Smooth muscle cell (in vitro differentiated cells): ENCODE measurements around the gene WDR86. TPM values are rescaled to one million over a fixed set of nuclear protein-coding genes. Genes with fewer than 3 reads are reported as not detected.

Experiments used
- DNase-seq: peaks from one replicate; lab custom pipeline; 2025; ENCODE audit not compliant: unreplicated experiment; lab: John Stamatoyannopoulos, UW
- H2AFZ ChIP-seq: fragments of 200-600 bp; sonication (generic); 2 replicates; pipeline ENCODE4 v1.6.0; 2016; ENCODE audit warnings: antibody characterized with exemption, low read depth, mild to moderate bottlenecking
- H3F3A ChIP-seq: fragments of 200-600 bp; sonication (generic); 2 replicates; pipeline ENCODE4 v1.6.0; 2017; ENCODE audit warnings: antibody characterized with exemption, low read depth
- H3K27ac ChIP-seq: fragments of 200-600 bp; sonication (generic); 2 replicates; pipeline ENCODE4 v1.5.1; 2016; ENCODE audit warnings: low read depth, mild to moderate bottlenecking
- H3K27me3 ChIP-seq: fragments of 200-600 bp; sonication (generic); 2 replicates; pipeline ENCODE4 v1.6.1; 2016; ENCODE audit warnings: low read depth, mild to moderate bottlenecking
- H3K36me3 ChIP-seq: fragments of 200-600 bp; sonication (generic); 2 replicates; pipeline ENCODE4 v1.5.1; 2016; ENCODE audit warnings: low read depth
- H3K4me1 ChIP-seq: fragments of 200-600 bp; sonication (generic); 2 replicates; pipeline ENCODE4 v1.5.1; 2016; ENCODE audit warnings: low read depth
- H3K4me2 ChIP-seq: fragments of 200-600 bp; sonication (generic); 2 replicates; pipeline ENCODE4 v1.6.0; 2016; ENCODE audit warnings: mild to moderate bottlenecking
- H3K4me3 ChIP-seq: fragments of 200-600 bp; sonication (generic); 2 replicates; pipeline ENCODE4 v1.5.1; 2016; ENCODE audit warnings: mild to moderate bottlenecking
- H3K79me2 ChIP-seq: fragments of 200-600 bp; sonication (generic); 2 replicates; pipeline ENCODE4 v1.6.0; 2016; ENCODE audit warnings: low read depth, mild to moderate bottlenecking
- H3K9ac ChIP-seq: fragments of 200-600 bp; sonication (generic); 2 replicates; pipeline ENCODE4 v1.6.0; 2016; ENCODE audit warnings: low read depth
- H3K9me3 ChIP-seq: fragments of 200-600 bp; sonication (generic); replicated peaks from 2 replicates; pipeline ENCODE4 v1.5.1; 2016; ENCODE audit warnings: low read depth
- H4K20me1 ChIP-seq: fragments of 200-600 bp; sonication (generic); 2 replicates; pipeline ENCODE4 v1.6.0; 2016; ENCODE audit warnings: low read depth
- WGBS: methylation state at CpG from one replicate; pipeline ENCODE4 v1.1.7; 2016; ENCODE audit warnings: low lambda C conversion rate; 5-methylcytosine and 5-hydroxymethylcytosine counted together
- polyA plus RNA-seq: library from polyadenylated mRNA; unstranded; fragments of >200 nt; fragmentation: Nextera tagmentation; extraction: Ambion mirVana; gene quantifications from 2 replicates; pipeline ENCODE4 v1.2.1, GENCODE V29; 2016
- total RNA-seq: library from RNA; depleted of rRNA; stranded (reverse); fragments of >200 nt; gene quantifications from 2 replicates; pipeline ENCODE4 v1.2.3, GENCODE V29; 2014
- TF ChIP-seq, protein P1 (sequence below): fragments of 200-600 bp; sonication (generic); IDR thresholded peaks from 2 replicates; pipeline ENCODE4 v1.5.1; 2017; ENCODE audit warnings: borderline replicate concordance, mild to moderate bottlenecking, antibody characterized with exemption; ENCODE audit not compliant: insufficient read depth, poor library complexity, severe bottlenecking

The WDR86 gene
- total and polyA plus RNA-seq, 2 experiments from 2014 or later: 1.3 to 4.1 TPM

DNA sequence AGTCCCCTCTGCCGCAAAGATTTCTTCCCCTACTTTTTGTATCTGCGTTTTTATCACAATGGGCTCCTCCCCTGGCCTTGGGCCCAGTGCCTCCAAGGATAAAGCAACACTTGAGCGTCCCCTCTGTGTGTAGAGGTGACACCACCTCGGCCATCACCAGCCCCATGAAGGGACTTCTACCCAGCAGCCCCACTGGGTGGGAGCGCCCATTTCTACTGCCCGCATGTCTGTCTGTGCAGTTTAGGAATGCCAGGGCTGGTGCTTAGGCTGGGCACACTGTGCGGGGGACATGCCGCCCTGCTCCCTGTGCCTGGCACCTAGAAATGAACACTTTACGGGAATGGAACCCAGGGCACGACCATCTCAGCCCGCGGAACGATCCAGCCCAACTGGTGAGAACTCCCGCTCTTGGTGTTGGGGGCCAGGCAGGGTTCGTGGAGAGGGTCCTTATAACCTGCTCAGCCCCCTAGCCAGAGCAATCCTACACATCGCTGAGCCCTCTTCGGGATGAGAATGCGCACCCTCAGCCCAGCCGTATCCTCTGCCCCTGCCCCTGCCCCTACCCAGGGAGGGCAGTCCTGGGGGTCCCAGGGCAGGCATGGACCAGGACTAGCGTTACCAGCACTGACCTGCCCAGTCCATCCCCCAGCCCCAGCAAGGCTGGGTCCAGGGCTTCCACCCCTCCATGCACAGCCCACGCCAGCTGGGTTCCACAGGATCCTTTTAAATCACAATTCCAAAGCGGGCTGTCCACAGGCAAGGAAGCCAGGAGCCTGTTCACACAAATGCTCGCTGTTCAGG lies 17.3 kb upstream of the WDR86 start:
- no peaks in the 10 kb centered on the region for H3K36me3 ChIP-seq
- no peak for DNase-seq
- H3K4me2 ChIP-seq: peak overlapping the region; percentile 56
- 88% methylated on average over 23 of the region's 23 CpGs for WGBS
- H3K27ac ChIP-seq: peak overlapping the region; percentile 93
- no peaks in the 10 kb centered on the region for H3K27me3 ChIP-seq
- no peak overlapping the region for H3K9ac ChIP-seq
- no peak overlapping the region for H2AFZ ChIP-seq
- H4K20me1 ChIP-seq: no peaks in the 10 kb centered on the region
- no peak overlapping the region for H3K4me3 ChIP-seq
- peaks cover 32% of the 10 kb centered on the region for H3F3A ChIP-seq
- no peaks in the 10 kb centered on the region for H3K9me3 ChIP-seq
- TF ChIP-seq, protein P1, sequence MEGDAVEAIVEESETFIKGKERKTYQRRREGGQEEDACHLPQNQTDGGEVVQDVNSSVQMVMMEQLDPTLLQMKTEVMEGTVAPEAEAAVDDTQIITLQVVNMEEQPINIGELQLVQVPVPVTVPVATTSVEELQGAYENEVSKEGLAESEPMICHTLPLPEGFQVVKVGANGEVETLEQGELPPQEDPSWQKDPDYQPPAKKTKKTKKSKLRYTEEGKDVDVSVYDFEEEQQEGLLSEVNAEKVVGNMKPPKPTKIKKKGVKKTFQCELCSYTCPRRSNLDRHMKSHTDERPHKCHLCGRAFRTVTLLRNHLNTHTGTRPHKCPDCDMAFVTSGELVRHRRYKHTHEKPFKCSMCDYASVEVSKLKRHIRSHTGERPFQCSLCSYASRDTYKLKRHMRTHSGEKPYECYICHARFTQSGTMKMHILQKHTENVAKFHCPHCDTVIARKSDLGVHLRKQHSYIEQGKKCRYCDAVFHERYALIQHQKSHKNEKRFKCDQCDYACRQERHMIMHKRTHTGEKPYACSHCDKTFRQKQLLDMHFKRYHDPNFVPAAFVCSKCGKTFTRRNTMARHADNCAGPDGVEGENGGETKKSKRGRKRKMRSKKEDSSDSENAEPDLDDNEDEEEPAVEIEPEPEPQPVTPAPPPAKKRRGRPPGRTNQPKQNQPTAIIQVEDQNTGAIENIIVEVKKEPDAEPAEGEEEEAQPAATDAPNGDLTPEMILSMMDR: no peak
- peaks cover 39% of the 10 kb centered on the region for H3K4me1 ChIP-seq
- H3K79me2 ChIP-seq: no peaks in the 10 kb centered on the region

DNA sequence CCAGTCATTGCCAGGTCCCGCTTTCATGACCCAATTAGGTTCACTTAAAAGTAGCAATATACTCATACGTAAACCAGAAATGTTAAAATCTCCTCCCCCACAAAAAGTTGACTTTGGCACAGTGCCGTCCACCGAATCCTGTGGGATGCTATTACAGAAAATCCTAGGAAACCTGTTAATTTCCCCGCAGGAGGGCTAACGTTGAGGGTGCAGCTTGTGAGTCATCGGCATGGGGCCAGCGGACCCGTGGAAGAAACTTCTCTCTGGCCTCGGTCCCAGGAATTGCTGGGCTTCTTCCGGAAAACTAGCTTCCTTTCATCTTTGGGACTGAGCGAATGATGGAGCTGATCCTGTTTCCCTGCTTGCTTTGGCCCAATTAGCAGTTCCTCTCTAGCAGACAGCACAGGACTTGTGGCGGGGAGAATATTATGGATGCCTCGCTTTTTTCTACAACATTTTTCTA lies 16.6 kb upstream of the WDR86 start:
- H3K36me3 ChIP-seq: no peaks in the 10 kb centered on the region
- 12% methylated on average over 14 of the region's 14 CpGs for WGBS
- no peak overlapping the region for H3K4me3 ChIP-seq
- H3K27ac ChIP-seq: peak overlapping the region; percentile 93
- TF ChIP-seq, protein P1: no peak
- H3F3A ChIP-seq: peaks cover 32% of the 10 kb centered on the region
- peaks cover 39% of the 10 kb centered on the region for H3K4me1 ChIP-seq
- no peak for DNase-seq
- H3K4me2 ChIP-seq: peak overlapping the region; percentile 56
- no peaks in the 10 kb centered on the region for H4K20me1 ChIP-seq
- H3K9me3 ChIP-seq: no peaks in the 10 kb centered on the region
- H3K79me2 ChIP-seq: no peaks in the 10 kb centered on the region
- no peak overlapping the region for H2AFZ ChIP-seq
- H3K27me3 ChIP-seq: no peaks in the 10 kb centered on the region
- H3K9ac ChIP-seq: peak overlapping the region; percentile 61

DNA sequence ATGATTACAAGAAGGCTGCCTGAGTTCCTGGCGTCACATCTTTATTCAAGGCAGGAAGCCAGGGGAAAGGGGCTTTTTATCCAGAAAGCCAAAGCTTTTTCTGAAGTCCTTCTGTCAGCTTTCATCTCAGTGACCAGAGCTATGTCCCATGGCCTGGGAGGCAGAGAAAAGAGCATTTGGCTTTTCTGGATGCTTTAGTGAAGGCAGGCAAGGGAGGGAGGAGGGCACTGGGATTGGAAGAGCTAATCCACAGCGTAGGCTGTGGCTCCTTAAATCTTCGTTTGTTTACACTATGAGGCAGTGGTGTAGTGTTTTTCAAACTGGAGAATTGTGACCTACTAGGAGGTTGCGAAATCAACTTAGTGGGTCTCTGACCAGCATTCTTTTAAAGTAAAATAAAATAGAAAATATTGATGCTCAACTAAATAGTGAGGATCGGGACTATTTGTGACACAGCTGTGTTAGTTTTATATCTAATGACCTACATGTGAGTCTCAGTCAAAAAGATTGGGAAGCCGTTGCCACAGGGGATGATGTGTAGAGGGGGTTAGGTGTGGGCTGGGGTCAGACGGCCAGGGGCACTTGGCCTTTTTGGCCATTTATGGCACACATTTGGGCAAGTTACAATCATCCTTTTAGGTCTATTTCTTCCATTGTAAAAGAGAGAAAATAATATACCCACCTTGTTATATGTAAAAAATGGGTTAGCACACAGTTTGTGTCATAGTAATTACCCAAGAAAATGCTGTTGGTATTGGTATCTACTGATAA lies 16.0 kb upstream of the WDR86 start:
- H2AFZ ChIP-seq: no peak overlapping the region
- H3K27ac ChIP-seq: peak overlapping the region; percentile 93
- H3K79me2 ChIP-seq: no peaks in the 10 kb centered on the region
- TF ChIP-seq, protein P1: no peak
- no peaks in the 10 kb centered on the region for H3K36me3 ChIP-seq
- H3K4me1 ChIP-seq: peaks cover 39% of the 10 kb centered on the region
- H3K9me3 ChIP-seq: no peaks in the 10 kb centered on the region
- DNase-seq: no peak
- H3K4me2 ChIP-seq: peak overlapping the region; percentile 56
- H3K27me3 ChIP-seq: no peaks in the 10 kb centered on the region
- no peaks in the 10 kb centered on the region for H4K20me1 ChIP-seq
- 28% methylated on average over 7 of the region's 7 CpGs for WGBS
- H3F3A ChIP-seq: peaks cover 32% of the 10 kb centered on the region
- H3K9ac ChIP-seq: peak overlapping the region; percentile 61
- H3K4me3 ChIP-seq: no peak overlapping the region
